Peyer's patch (tissue), 4 donors: Measurements from ENCODE around the gene C9orf72. TPM values are rescaled to one million over a fixed set of nuclear protein-coding genes. Genes with fewer than 3 reads are reported as not detected.

Experiments used
- DNase-seq, 3 donors: peaks; one replicate each; pipeline ENCODE4 v3.0.0-alpha.2; 2017 to 2019
- H3K27ac ChIP-seq, 4 donors: fragments of 200-600 bp; sonication (generic); one replicate each; pipeline ENCODE4 v1.5.1; 2016 to 2019
- H3K27me3 ChIP-seq, 2 donors: fragments of 200-600 bp; sonication (generic); one replicate each; pipeline ENCODE4 v1.5.1; 2019
- H3K36me3 ChIP-seq, 3 donors: fragments of 200-600 bp; sonication (generic); one replicate each; pipeline ENCODE4 v1.5.1; 2016 to 2019
- H3K4me1 ChIP-seq, 4 donors: fragments of 200-600 bp; sonication (generic); one replicate each; pipeline ENCODE4 v1.5.1; 2016 to 2019
- H3K4me3 ChIP-seq, 4 donors: fragments of 200-600 bp; sonication (generic); 1 replicate in 3 of 4; 2 replicates in 1 of 4; pipeline ENCODE4 v1.5.1; 2016 to 2019; ENCODE audit warnings: mild to moderate bottlenecking in 1 of 4
- H3K9me3 ChIP-seq, 4 donors: fragments of 200-600 bp; sonication (generic); one replicate each; pipeline ENCODE4 v1.5.1; 2016 to 2019; ENCODE audit warnings: mild to moderate bottlenecking in 1 of 4
- CTCF ChIP-seq, 6 experiments: fragments of 450-650 bp in 4 of 6; fragments of 200-600 bp in 2 of 6; sonication (generic) in 1 of 6; IDR thresholded peaks; one replicate each; pipeline ENCODE4 v1.5.1; 2017 to 2019; ENCODE audit warnings: antibody characterized with exemption in 6 of 6, mild to moderate bottlenecking in 3 of 6, moderate library complexity in 1 of 6
- POLR2A ChIP-seq, 2 donors: fragments of 450-650 bp; IDR thresholded peaks; one replicate each; pipeline ENCODE4 v1.5.1; 2017; ENCODE audit warnings: antibody characterized with exemption in 2 of 2, mild to moderate bottlenecking in 2 of 2, moderate library complexity in 2 of 2
- total RNA-seq, 4 donors: library from RNA; depleted of rRNA; stranded (reverse); fragments of >200 nt; gene quantifications; one replicate each; pipeline ENCODE4 v1.1.0, GENCODE V29; 2016

C9orf72 gene
- total RNA-seq, 4 donors from 2014 or later = 13.1 to 30.5 (median 15.1) TPM

DNA sequence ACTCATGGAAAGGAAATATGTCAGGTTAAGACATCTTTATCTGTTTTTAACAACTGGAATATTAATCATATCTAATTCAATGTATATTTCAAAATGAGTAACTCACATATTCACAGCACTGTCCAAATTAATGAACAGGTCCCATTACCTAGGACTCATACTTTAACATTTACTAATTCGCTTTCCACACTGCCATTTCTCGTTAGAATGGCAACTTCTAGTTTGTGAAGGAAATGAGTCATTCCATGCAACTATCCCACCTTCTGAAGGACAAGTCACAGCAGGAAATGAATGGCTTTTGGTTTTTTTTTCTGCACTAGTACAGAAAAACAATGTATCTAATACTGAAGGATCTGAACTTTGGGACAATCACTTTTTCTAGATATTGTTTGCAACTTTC lies 73.8 kb downstream of the C9orf72 start:
- H3K27me3 ChIP-seq = no peaks in the 10 kb centered on the region
- TF ChIP-seq POLR2A (IDR thresholded peaks at IDR 0.05) (no peak), CTCF (IDR thresholded peaks at IDR 0.05) (no peak)
- no peaks in the 10 kb centered on the region for H3K36me3 ChIP-seq
- no peak for DNase-seq
- no peak overlapping the region for H3K27ac ChIP-seq
- no peaks in the 10 kb centered on the region for H3K9me3 ChIP-seq
- no peaks in the 10 kb centered on the region for H3K4me1 ChIP-seq
- H3K4me3 ChIP-seq = no peak overlapping the region

DNA sequence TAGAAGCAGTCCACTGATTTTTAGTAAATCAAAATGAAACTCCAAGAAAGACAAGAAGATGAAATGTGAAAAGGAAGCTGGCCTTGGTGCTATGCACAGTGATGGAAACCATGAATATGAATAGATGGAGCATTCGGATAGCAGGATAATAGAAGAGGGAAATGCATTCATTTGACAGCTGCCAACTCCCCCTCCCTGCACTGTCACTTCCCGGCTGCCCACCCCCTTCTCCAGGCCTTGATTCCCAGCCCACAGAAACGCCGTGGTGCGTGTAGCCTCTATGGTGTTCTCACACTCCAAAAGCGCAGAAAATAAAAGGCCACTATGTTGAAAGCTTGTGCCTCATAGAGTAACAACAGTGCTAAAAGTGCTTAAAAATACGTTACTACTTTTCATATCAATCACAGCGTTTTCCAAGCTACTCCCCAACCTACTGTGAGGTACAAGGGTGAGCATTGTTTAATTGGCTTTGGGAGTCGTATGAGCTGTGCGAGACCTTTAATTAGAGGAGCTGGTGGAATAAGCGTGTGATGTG lies 75.3 kb downstream of the C9orf72 start:
- H3K27me3 ChIP-seq = no peaks in the 10 kb centered on the region
- no peak for DNase-seq
- H3K9me3 ChIP-seq = no peaks in the 10 kb centered on the region
- no peak overlapping the region for H3K4me3 ChIP-seq
- no peaks in the 10 kb centered on the region for H3K4me1 ChIP-seq
- H3K36me3 ChIP-seq = no peaks in the 10 kb centered on the region
- no peak overlapping the region for H3K27ac ChIP-seq
- no peak for TF ChIP-seq CTCF (IDR thresholded peaks at IDR 0.05)
- TF ChIP-seq POLR2A (IDR thresholded peaks at IDR 0.05) = no peak

Other genes starting within 250 kb of the C9orf72 start
- not detected for gene IFNK, start 49.2 kb downstream of the C9orf72 start, total RNA-seq
- 10 to 100 TPM; 24.8 to 65.7 (median 36.4) TPM for gene MOB3B, start 43.7 kb downstream of the C9orf72 start, total RNA-seq